T-cell (primary cell): ENCODE data around the gene RUNX3. TPM values are rescaled to one million over a fixed set of nuclear protein-coding genes. Genes with fewer than 3 reads are reported as not detected.

Experiments
- ATAC-seq, 4 experiments: fragments of 200-7000 bp in 3 of 4; fragments of 150-1000 bp in 1 of 4; cut with Tn5 transposase; replicated peaks in 1 of 4; 1 replicate in 3 of 4; 2 replicates in 1 of 4; pipeline ENCODE4 v1.10.0; 2021; ENCODE audit warnings: moderate library complexity in 3 of 4, mild to moderate bottlenecking in 2 of 4, moderate number of reproducible peaks in 1 of 4
- CTCF ChIA-PET, 2 donors: fragments of 300-600 bp; sonication (Branson Sonifier 250); formaldehyde crosslinking; loops; one replicate each; lab custom pipeline; 2022; ENCODE audit warnings: antibody characterized with exemption in 2 of 2; lab: Charles Lee
- POLR2A ChIA-PET, 2 donors: fragments of 300-600 bp; sonication (Branson Sonifier 250); formaldehyde crosslinking; loops; one replicate each; lab custom pipeline; 2022; ENCODE audit warnings: antibody characterized with exemption in 2 of 2; lab: Charles Lee
- DNase-seq, 35 experiments: peaks; one replicate each; pipeline versions ENCODE4 v3.0.0 to v3.0.0-alpha.2; 2013 to 2023
- H3K27ac ChIP-seq: one replicate; pipeline ENCODE4 v1.5.1; 2013; ENCODE audit warnings: low read length
- H3K27me3 ChIP-seq, 2 experiments: replicated peaks in 1 of 2; 1 replicate in 1 of 2; 2 replicates in 1 of 2; pipeline versions ENCODE4 v1.6.1 to v1.7.0; 2013; ENCODE audit warnings: low read length in 1 of 2, mixed read lengths in 1 of 2; ENCODE audit not compliant: control insufficient read depth in 2 of 2, insufficient read depth in 2 of 2; ENCODE audit errors: extremely low read depth in 1 of 2
- H3K36me3 ChIP-seq, 2 donors: 1 replicate in 1 of 2; 2 replicates in 1 of 2; pipeline versions ENCODE4 v1.6.1 to v1.7.0; 2013; ENCODE audit warnings: low read length in 1 of 2; ENCODE audit not compliant: control insufficient read depth in 2 of 2, insufficient read depth in 1 of 2; ENCODE audit errors: extremely low read depth in 1 of 2
- H3K4me1 ChIP-seq, 2 experiments: 1 replicate in 1 of 2; 2 replicates in 1 of 2; pipeline versions ENCODE4 v1.6.1 to v1.7.0; 2013; ENCODE audit warnings: low read length in 2 of 2, mixed read lengths in 1 of 2; ENCODE audit not compliant: insufficient read depth in 2 of 2, control insufficient read depth in 1 of 2; ENCODE audit errors: extremely low read depth in 1 of 2
- H3K4me3 ChIP-seq, 2 donors: 1 replicate in 1 of 2; 2 replicates in 1 of 2; pipeline versions ENCODE4 v1.5.1 to v1.7.0; 2013; ENCODE audit warnings: mild to moderate bottlenecking in 2 of 2, low read length in 1 of 2, moderate library complexity in 1 of 2; ENCODE audit not compliant: control insufficient read depth in 1 of 2; ENCODE audit errors: extremely low read depth in 1 of 2
- H3K9me3 ChIP-seq: 2 replicates; pipeline ENCODE4 v1.7.0; 2013
- H3K27ac Mint-ChIP-seq, 2 donors: one replicate each; pipeline ENCODE4 v1.8.0; 2020 to 2021; ENCODE audit warnings: mild to moderate bottlenecking in 2 of 2, mixed read lengths in 2 of 2
- H3K27me3 Mint-ChIP-seq, 2 donors: one replicate each; pipeline ENCODE4 v1.8.0; 2021 to 2022; ENCODE audit warnings: mixed read lengths in 2 of 2
- H3K36me3 Mint-ChIP-seq: one replicate; pipeline ENCODE4 v1.8.0; 2021; ENCODE audit warnings: mixed read lengths
- H3K4me1 Mint-ChIP-seq, 3 donors: one replicate each; pipeline ENCODE4 v1.8.0; 2020 to 2022; ENCODE audit warnings: mixed read lengths in 3 of 3, mild to moderate bottlenecking in 1 of 3
- H3K4me3 Mint-ChIP-seq, 3 donors: one replicate each; pipeline ENCODE4 v1.8.0; 2020 to 2022; ENCODE audit warnings: mild to moderate bottlenecking in 3 of 3, mixed read lengths in 3 of 3, moderate library complexity in 3 of 3
- H3K9me3 Mint-ChIP-seq, 3 donors: one replicate each; pipeline ENCODE4 v1.8.0; 2020 to 2022; ENCODE audit warnings: mixed read lengths in 3 of 3
- WGBS: methylation state at CpG from one replicate; pipeline ENCODE4 v1.1.5; 2013; ENCODE audit warnings: missing lambda C conversion rate; ENCODE audit not compliant: insufficient coverage; 5-methylcytosine and 5-hydroxymethylcytosine counted together
- total RNA-seq, 35 experiments: library from RNA in 6 of 35; stranded (reverse) in 6 of 35; fragments of 120-200 nt in 1 of 35; gene quantifications; one replicate each; pipeline versions ENCODE4 v1.2.1 to v1.2.4 and lab custom pipeline; 2013 to 2026

Gene RUNX3
- total RNA-seq, 5 donors from 2014 or later (not counting 1 experiment from before 2014, with no cell fraction given): 140 to 220 (median 145) TPM

DNA sequence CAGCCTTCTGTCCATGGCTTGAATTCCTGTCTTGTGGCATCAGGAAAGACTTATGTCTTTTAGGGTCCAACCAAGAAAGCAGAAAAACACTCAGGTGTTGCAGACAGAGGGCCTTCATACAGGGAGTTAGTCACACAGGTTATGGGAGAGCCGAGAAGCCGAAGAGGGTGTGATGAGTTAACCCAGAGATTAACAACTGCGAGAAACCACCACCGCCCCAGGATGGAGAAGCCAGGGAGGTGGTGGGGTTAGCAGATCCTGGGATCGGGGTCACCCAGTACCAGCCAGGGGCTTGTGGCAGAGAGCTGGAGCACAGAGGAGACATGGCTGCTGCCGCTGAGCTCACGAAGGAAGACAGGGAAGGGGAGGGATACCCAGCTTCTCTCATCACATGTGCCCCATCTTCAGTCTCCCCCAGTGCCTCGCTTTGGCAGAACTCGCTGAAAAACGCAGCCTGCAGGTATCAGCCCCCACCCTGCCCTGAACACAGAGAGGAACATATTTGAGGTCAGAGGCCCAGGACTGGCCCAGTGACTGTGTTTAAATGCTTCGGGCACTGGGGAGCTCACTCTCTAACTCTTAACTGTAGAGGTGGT is 58.7 kb downstream of the RUNX3 start:
- H3K9me3 Mint-ChIP-seq: no peaks in the 10 kb centered on the region
- H3K27ac Mint-ChIP-seq: peak overlapping the region; percentile 2 to 34
- H3K4me3 ChIP-seq: no peak overlapping the region
- H3K9me3 ChIP-seq: no peaks in the 10 kb centered on the region
- H3K4me3 Mint-ChIP-seq: peak overlapping the region in 1 of 3 donors; percentile 57
- H3K4me1 ChIP-seq: peaks cover 5 to 19% of the 10 kb centered on the region in 2 experiments
- DNase-seq: no peak
- peaks cover 0 to 9% of the 10 kb centered on the region in 2 donors for H3K27me3 Mint-ChIP-seq
- H3K36me3 Mint-ChIP-seq: no peaks in the 10 kb centered on the region
- H3K27me3 ChIP-seq: peaks cover 0 to 25% of the 10 kb centered on the region in 2 experiments
- H3K27ac ChIP-seq: no peak overlapping the region
- CTCF ChIA-PET: interaction anchor here in 1 of 2 donors (0.6 kb wide), 1 partner anchor 140 kb away, joined by 3 read pairs; no protein-coding TSS in a partner anchor
- 82% methylated on average over 5 of the region's 11 CpGs for WGBS
- peaks cover 16 to 19% (median 18%) of the 10 kb centered on the region in 3 donors for H3K4me1 Mint-ChIP-seq
- POLR2A ChIA-PET: no interaction called here
- H3K36me3 ChIP-seq: no peaks in the 10 kb centered on the region
- ATAC-seq: no peak

DNA sequence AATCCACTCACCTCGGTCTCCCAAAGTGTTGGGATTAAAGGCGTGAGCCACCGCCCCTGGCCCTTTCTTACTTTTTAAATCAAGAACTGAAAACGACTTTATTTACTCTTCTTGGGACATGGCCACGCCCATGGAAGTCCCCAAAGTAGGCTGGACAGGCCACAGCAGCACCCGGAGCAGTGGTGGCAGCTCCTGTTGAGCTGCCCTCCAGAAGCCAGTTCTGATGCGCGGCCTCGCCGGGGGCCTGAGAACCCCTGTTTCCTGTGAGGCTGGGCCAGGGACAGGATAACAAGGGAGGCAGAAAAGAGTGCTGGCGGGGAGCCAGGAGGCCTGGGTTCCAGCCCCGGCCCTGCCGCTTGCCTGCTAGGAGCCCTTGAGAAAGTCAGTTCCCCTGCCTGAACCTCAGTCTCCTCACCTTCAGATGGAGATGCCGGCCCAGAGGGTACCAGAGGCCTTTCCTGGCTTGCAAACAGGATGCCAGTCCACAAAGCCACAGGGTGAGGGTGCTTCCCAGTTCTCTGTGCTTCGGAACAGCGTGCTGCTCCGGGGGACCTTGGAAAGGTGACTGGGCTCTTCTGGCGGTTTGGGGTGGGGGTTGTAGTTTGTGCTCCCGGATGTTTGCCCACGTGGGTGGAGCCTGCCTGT is 59.4 kb downstream of the RUNX3 start:
- Mint-ChIP-seq H3K9me3 (no peaks in the 10 kb centered on the region), H3K27ac (peak overlapping the region; percentile 2 to 34), H3K27me3 (peaks cover 0 to 8% of the 10 kb centered on the region in 2 donors), H3K4me3 (peak overlapping the region in 1 of 3 donors; percentile 57), H3K36me3 (no peaks in the 10 kb centered on the region), H3K4me1 (peaks cover 16 to 19% (median 18%) of the 10 kb centered on the region in 3 donors)
- Histone ChIP-seq H3K27me3 (peaks cover 0 to 26% of the 10 kb centered on the region in 2 experiments), H3K4me1 (peaks cover 5 to 19% of the 10 kb centered on the region in 2 experiments), H3K4me3 (no peak overlapping the region), H3K9me3 (no peaks in the 10 kb centered on the region), H3K36me3 (no peaks in the 10 kb centered on the region), H3K27ac (no peak overlapping the region)
- WGBS: 26% methylated on average over 16 of the region's 20 CpGs
- CTCF ChIA-PET: interaction anchor here (0.6 to 0.7 kb wide), 2 partner anchors 64 to 139 kb away, joined by 3 read pairs; no protein-coding TSS in a partner anchor
- peak; percentile 36 to 48 (median 42) for ATAC-seq
- POLR2A ChIA-PET: no interaction called here
- peak in 14 of 35 experiments; percentile 6 to 26 (median 18) for DNase-seq

DNA sequence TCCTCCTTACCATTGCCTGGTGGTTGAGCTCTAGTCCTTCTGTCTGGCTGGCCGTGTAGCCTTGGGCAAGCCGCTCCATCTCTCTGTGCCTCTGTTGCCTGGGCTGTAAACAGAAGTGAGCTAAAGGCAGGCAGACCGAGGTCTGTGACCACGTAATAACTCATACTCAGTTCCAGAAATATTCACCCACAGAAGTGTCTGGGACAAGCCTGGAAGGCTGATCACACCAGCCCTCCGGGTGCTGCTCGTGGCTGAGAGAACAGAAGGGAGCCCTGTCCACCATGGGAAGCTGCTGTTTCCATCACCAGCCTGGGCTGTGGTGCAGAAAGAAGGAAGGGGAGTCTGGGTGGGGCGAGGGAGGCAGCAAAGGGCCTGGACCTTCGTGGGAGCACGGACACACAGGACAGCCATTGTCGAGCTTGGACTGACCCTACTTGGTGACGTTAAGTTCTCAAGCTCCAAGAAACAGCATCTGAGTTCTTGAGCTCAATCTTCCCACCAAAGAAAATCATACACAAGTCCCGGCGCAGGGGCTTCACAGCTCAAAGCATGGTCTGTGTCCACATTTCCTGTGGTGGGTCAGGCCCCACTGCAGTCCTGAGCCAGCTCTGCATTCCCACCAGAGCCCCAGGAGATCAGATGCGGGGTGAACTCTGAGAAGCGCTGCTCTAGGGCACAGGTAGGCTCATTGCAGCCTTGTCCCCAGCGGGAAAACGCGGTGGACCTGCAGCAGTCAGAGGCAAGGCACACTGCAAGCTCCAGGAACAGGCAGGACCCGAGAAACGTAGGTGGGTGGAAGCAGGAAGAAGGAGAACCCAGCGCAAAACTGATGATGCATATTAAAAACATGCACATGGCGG is 61.8 kb downstream of the RUNX3 start:
- Mint-ChIP-seq H3K4me1 (peaks cover 16 to 20% (median 19%) of the 10 kb centered on the region in 3 donors), H3K36me3 (no peaks in the 10 kb centered on the region), H3K9me3 (no peaks in the 10 kb centered on the region), H3K27ac (no peak overlapping the region), H3K27me3 (peaks cover 0 to 8% of the 10 kb centered on the region in 2 donors), H3K4me3 (no peak overlapping the region)
- H3K36me3 ChIP-seq: no peaks in the 10 kb centered on the region
- no peak overlapping the region for H3K27ac ChIP-seq
- ATAC-seq: no peak
- no peaks in the 10 kb centered on the region for H3K9me3 ChIP-seq
- CTCF ChIA-PET: no interaction called here
- peaks cover 5 to 19% of the 10 kb centered on the region in 2 experiments for H3K4me1 ChIP-seq
- no peak overlapping the region for H3K4me3 ChIP-seq
- no peak for DNase-seq
- 87% methylated on average over 20 of the region's 22 CpGs for WGBS
- peaks cover 0 to 26% of the 10 kb centered on the region in 2 experiments for H3K27me3 ChIP-seq
- POLR2A ChIA-PET: interaction anchor here in 1 of 2 donors (0.6 kb wide), 1 partner anchor 138 kb away, joined by 3 read pairs; no protein-coding TSS in a partner anchor

DNA sequence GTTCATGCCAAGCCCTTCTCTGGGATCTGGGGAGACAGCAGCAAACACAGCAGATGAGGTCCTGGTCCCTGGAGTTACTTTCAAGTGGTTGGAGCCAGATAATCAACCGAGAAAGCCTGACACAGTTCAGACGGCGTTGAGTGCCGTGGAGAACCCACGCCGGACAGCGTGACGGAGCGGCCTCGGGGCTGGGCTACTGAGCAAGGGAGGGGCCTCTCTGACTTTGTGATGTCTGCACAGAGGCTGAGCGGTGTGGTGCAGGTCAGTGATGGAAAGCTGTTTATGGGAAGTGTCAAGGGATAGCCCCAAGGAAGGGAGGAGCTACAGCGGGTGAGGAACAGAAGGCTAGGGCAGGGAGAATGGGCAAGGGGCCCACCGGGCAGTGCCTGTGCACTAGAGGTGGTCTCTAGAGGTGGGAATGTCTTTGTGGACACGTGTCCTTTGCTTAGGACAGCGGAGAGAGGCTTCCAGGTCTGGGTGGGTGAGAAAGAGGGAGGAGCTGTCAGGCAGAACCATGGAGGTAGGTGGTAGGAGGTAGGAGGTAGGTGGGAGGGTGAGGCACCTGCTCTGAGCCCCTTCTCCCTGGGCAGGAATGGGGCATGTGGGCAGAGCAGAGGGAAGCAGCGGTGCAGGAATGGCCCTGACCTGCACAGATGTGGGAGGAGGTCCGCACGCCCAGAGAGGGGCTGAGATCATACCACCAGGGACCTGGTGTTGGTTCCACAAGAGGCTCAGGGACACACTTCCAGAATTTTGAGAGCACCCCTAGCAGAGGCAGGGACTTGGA is 62.8 kb downstream of the RUNX3 start:
- Histone ChIP-seq H3K4me1 (peaks cover 5 to 18% of the 10 kb centered on the region in 2 experiments), H3K4me3 (no peak overlapping the region), H3K9me3 (no peaks in the 10 kb centered on the region), H3K27ac (no peak overlapping the region), H3K27me3 (peaks cover 0 to 30% of the 10 kb centered on the region in 2 experiments), H3K36me3 (no peaks in the 10 kb centered on the region)
- ATAC-seq (no peak), DNase-seq (no peak)
- 88% methylated on average over 15 of the region's 18 CpGs for WGBS
- ChIA-PET CTCF (no interaction called here), POLR2A (interaction anchor here in 1 of 2 donors (0.6 kb wide), 1 partner anchor 137 kb away, joined by 3 read pairs; no protein-coding TSS in a partner anchor)
- Mint-ChIP-seq H3K36me3 (no peaks in the 10 kb centered on the region), H3K27ac (no peak overlapping the region), H3K4me3 (no peak overlapping the region), H3K4me1 (peaks cover 16 to 20% (median 19%) of the 10 kb centered on the region in 3 donors), H3K9me3 (no peaks in the 10 kb centered on the region), H3K27me3 (peaks cover 0 to 8% of the 10 kb centered on the region in 2 donors)

DNA sequence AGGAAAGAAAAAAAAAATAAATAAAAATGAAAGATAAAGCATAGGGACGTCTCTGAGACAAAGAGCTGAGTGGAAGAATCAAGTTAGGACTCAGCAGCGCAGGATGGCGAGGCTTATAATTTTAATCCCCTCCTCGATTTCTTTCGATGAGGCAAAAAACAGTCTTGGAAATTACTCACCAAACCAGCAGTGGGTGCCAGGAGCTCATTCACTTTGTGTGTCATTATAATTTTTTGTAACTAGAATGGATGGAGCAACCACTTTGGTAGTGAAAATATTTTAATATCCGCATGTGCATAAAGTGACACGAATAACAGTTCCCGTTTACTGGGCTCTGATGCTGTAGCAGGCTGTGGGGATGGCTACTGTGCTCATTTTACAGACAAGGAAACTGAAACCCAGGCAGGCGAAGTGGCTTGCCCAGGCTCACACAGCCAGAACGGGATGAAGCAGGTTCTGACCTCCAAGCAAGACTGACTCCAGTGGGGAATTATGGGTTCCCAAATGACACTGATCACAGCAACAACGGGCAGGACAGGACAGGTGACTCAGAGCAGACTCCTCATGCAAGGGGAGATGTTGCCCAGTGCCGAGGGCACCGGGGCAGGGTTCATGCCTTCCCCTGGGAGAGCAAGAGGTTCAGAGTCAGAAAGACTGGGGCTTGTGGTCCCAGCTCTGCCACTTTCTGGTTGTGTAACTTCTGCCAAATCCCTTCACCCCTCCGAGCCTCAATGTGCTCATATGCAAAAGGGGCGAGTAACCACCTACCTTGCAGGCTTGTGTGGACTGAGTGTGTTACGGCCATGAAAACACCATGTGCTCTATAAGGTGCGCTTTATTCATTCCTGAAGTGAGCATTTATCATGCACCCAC is 63.6 kb downstream of the RUNX3 start:
- ChIA-PET CTCF (no interaction called here), POLR2A (no interaction called here)
- Mint-ChIP-seq H3K4me3 (no peak overlapping the region), H3K36me3 (no peaks in the 10 kb centered on the region), H3K27ac (no peak overlapping the region), H3K4me1 (peaks cover 12 to 15% (median 13%) of the 10 kb centered on the region in 3 donors), H3K27me3 (peaks cover 0 to 8% of the 10 kb centered on the region in 2 donors), H3K9me3 (no peaks in the 10 kb centered on the region)
- peaks cover 5 to 15% of the 10 kb centered on the region in 2 experiments for H3K4me1 ChIP-seq
- H3K27ac ChIP-seq: no peak overlapping the region
- no peaks in the 10 kb centered on the region for H3K36me3 ChIP-seq
- ATAC-seq (no peak), DNase-seq (no peak)
- 79% methylated on average over 12 of the region's 17 CpGs for WGBS
- no peaks in the 10 kb centered on the region for H3K9me3 ChIP-seq
- peaks cover 0 to 28% of the 10 kb centered on the region in 2 experiments for H3K27me3 ChIP-seq
- H3K4me3 ChIP-seq: no peak overlapping the region
